RWPE1 (cell line): ENCODE data around the gene OCSTAMP.

Experiments used
- CTCF ChIA-PET: fragments of 350-600 bp; sonication (Branson Sonifier 250); formaldehyde crosslinking; extraction: SDS; loops from one replicate; lab custom pipeline; 2021; lab: Yijun Ruan, JAX
- POLR2A ChIA-PET: fragments of 400-600 bp; formaldehyde crosslinking; extraction: SDS; loops from one replicate; lab custom pipeline; 2020; ENCODE audit warnings: antibody characterized with exemption; ENCODE audit not compliant: low non-redundant PET; lab: Yijun Ruan, JAX
- DNase-seq: peaks from one replicate; pipeline ENCODE4 v3.0.0; 2012; ENCODE audit warnings: low spot score
- H3K27ac ChIP-seq: fragments of 450-650 bp; 2 replicates; pipeline ENCODE4 v1.5.1; 2017
- TF ChIP-seq, protein P1 (sequence below): fragments of 450-650 bp; conservative IDR thresholded peaks from 2 replicates; pipeline ENCODE4 v1.5.1; 2017; ENCODE audit warnings: low read depth, mild to moderate bottlenecking

OCSTAMP gene

DNA sequence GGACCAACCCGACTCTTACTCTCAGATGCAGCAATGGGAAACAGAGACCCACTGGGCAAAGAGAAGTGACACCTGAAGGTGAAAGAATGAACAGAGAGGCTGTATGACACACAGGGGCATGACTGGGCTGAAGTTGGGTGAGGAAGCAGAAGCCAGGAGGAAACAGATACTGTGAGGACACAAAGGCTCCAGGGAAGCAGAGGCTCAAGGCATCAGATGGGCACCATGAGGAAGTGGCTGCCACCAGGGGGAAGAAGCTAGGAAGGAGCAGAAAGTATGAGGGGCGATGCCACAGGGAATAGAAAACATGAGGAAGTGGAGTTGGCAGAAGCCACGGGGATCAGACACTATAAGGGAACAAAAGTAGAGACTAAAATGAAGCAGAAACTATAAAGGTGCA lies 30.9 kb upstream of the OCSTAMP start:
- TF ChIP-seq, protein P1, sequence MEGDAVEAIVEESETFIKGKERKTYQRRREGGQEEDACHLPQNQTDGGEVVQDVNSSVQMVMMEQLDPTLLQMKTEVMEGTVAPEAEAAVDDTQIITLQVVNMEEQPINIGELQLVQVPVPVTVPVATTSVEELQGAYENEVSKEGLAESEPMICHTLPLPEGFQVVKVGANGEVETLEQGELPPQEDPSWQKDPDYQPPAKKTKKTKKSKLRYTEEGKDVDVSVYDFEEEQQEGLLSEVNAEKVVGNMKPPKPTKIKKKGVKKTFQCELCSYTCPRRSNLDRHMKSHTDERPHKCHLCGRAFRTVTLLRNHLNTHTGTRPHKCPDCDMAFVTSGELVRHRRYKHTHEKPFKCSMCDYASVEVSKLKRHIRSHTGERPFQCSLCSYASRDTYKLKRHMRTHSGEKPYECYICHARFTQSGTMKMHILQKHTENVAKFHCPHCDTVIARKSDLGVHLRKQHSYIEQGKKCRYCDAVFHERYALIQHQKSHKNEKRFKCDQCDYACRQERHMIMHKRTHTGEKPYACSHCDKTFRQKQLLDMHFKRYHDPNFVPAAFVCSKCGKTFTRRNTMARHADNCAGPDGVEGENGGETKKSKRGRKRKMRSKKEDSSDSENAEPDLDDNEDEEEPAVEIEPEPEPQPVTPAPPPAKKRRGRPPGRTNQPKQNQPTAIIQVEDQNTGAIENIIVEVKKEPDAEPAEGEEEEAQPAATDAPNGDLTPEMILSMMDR, result no peak
- H3K27ac ChIP-seq, result no peak overlapping the region
- ChIA-PET POLR2A (no interaction called here), CTCF (interaction anchor here (0.5 kb wide), 1 partner anchor 1189 kb away, joined by 3 read pairs; no protein-coding TSS in a partner anchor)
- no peak for DNase-seq

DNA sequence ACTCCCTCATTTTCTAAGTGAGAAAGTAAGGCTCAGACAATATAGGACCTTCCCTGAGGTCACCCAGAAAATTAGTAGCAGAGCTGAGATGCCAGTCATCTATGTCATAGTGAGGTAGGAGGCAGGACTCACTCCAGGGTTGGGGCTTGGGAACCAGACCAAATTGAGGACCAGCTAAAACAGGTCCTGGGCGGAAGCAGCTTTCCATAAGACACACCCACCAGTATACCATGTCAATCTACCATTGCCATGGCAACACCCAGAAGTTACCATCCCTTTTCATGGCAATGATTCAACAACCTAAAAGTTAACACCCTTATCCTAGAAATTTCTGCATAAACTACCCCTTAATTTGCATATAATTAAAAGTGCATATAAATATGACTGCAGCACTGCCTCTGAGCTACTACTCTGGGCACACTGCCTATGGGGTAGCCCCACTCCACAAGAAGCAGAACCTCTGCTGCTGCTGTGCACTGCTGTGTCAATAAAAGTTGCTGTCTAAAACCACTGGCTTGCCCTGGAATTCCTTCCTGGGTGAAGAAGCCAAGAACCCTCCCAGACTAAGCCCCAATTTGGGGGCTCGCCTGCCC lies 30.3 kb upstream of the OCSTAMP start:
- TF ChIP-seq, protein P1, result no peak
- ChIA-PET CTCF (no interaction called here), POLR2A (no interaction called here)

DNA sequence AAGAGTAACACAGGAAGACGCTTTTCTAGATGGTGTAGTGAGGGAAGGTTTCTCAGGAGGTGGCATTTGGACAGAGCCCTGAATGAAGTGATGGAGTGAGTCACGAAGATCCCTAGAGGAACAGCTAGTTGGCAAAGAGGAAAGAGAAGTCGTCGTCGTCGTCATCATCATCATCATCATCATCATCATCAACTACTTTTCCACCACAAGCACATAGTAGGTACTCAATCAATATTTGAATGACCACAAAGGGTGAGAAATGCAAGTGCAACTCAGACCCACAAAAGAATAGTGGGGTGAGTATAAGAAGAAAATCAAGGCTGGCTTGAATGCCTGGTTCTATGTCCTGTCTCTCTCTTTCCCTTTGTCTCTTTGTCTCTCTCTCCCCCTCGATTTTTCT lies 28.3 kb upstream of the OCSTAMP start:
- POLR2A ChIA-PET, result no interaction called here
- CTCF ChIA-PET, result no interaction called here
- DNase-seq, result no peak
- H3K27ac ChIP-seq, result no peak overlapping the region
- TF ChIP-seq, protein P1, result no peak

More for the DNA sequence above, 30.3 kb upstream of the OCSTAMP start:
- H3K27ac ChIP-seq, result no peak overlapping the region
- no peak for DNase-seq

DNA sequence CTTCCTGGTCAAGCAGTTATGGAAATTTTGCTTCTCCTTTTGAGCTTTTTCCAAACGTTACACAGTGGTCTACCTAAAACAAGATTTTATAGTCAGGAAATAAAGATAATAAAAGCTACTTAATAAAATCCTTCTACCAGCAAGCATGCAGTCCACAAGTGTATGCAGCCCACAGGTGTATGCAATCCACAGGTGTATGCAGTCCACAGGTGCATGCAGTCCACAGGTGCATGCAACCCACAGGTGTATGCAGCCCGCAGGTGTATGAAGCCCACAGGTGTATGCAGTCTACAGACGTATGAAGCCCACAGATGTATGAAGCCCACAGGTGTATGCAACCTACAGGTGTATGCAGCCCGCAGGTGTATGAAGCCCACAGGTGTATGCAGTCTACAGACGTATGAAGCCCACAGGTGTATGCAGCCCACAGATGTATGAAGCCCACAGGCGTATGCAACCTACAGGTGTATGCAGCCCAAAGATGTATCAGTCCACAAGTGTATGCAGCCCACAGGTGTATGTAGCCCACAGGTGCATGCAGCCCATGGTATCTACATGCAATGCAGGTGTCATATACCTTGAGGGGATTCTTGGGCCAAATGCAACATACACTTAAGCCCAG lies 26.4 kb upstream of the OCSTAMP start:
- POLR2A ChIA-PET, result no interaction called here
- DNase-seq, result no peak
- TF ChIP-seq, protein P1, result no peak
- no peak overlapping the region for H3K27ac ChIP-seq
- CTCF ChIA-PET, result interaction anchor here (0.7 kb wide), 1 partner anchor 56 kb away, joined by 6 read pairs; no protein-coding TSS in a partner anchor

DNA sequence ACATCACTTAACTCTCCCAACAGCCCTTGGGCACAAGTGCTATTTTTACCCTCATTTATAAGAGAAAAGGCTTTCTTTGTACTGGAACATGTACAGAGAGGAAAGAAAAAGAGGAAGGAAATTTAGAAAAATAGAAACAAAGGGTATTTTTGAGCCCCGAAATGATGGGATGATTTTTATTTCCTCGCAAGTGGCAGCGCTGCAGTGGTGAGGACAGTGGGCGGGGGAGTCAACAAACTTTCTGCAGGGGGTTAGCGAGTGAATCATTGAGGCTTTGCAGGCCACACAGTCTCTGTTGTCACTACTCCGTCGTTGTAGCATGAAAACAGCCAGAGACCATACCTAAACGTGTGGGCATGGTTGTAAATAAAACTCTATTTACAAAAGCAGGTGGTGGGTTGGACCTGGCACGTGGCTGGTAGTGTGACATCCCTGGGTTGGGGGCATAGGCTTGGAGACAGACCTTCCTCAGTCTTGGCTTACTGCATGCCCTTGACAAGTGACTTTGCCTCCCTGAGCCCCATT lies 25.5 kb upstream of the OCSTAMP start:
- TF ChIP-seq, protein P1, result no peak
- no peak for DNase-seq
- no peak overlapping the region for H3K27ac ChIP-seq
- ChIA-PET CTCF (interaction anchor here (0.6 to 3.5 kb wide), 2 partner anchors 14 to 1367 kb away, joined by 3 to 20 read pairs; no protein-coding TSS in a partner anchor), POLR2A (no interaction called here)

DNA sequence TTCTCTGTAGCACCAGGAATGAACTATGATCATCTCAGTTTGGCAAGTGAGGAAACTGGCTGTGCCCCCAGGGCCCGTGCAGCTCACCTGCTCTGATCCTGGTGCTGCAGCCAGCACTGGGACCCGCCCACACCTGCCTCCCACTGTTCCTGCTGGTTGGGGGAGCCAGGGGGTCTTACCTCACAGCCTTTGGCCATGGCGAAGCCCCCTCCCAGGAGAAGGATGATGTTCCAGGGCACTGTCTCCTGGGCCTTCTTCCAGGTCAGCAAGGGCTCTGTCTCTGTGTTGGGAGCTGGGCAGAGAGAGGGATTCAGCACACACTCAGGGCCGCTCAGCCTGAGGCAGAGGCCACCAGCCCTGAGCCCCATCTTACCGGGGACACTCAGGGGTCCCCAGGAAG lies 24.9 kb upstream of the OCSTAMP start:
- DNase-seq, result no peak
- ChIA-PET CTCF (interaction anchor here (0.6 to 3.5 kb wide), 2 partner anchors 13 to 1368 kb away, joined by 3 to 20 read pairs; no protein-coding TSS in a partner anchor), POLR2A (no interaction called here)
- TF ChIP-seq, protein P1, result no peak
- no peak overlapping the region for H3K27ac ChIP-seq
